GM12878 (cell line): ENCODE data around the gene RINL. TPM values are rescaled to one million over a fixed set of nuclear protein-coding genes. Genes with fewer than 3 reads are reported as not detected.
A peak's percentile ranks its signal among the peaks of the same experiment; 100 is the strongest.

ENCODE experiments used
- CREM ChIP-seq: IDR thresholded peaks from 2 replicates; pipeline ENCODE4 v1.6.1; 2014; ENCODE audit warnings: antibody characterized with exemption, low read depth
- HCFC1 ChIP-seq: fragments of 150-350 bp; IDR thresholded peaks from 2 replicates; pipeline ENCODE4 v1.6.1; 2014; ENCODE audit warnings: low read length
- JUNB ChIP-seq: IDR thresholded peaks from 2 replicates; pipeline ENCODE4 v1.6.1; 2016; ENCODE audit warnings: antibody characterized with exemption, mild to moderate bottlenecking
- NFYA ChIP-seq: IDR thresholded peaks from 2 replicates; pipeline ENCODE4 v1.6.1; 2011; ENCODE audit warnings: low read depth, mild to moderate bottlenecking, low read length, improper control_type of control experiment, borderline replicate concordance
- NR2C2 ChIP-seq: IDR thresholded peaks from 2 replicates; pipeline ENCODE4 v1.6.1; 2011; ENCODE audit warnings: borderline replicate concordance, low read depth; ENCODE audit not compliant: control insufficient read depth, insufficient read length
- POLR2AphosphoS2 ChIP-seq: IDR thresholded peaks from 2 replicates; pipeline ENCODE4 v1.6.1; 2011; ENCODE audit warnings: low read depth, mild to moderate bottlenecking, low read length, improper control_type of control experiment, moderate library complexity
- POU2F2 ChIP-seq: IDR thresholded peaks from 3 replicates; pipeline ENCODE4 v1.6.1; 2011; ENCODE audit warnings: low read depth, mild to moderate bottlenecking, low read length, borderline replicate concordance
- SP1 ChIP-seq: IDR thresholded peaks from one replicate; pipeline ENCODE4 v1.6.1; 2011; ENCODE audit warnings: low read depth, low read length
- SPI1 ChIP-seq: IDR thresholded peaks from 2 replicates; pipeline ENCODE4 v1.6.1; 2011; ENCODE audit warnings: low read depth, mild to moderate bottlenecking, low read length, moderate library complexity, borderline replicate concordance; ENCODE audit not compliant: insufficient read depth
- SREBF1 ChIP-seq: IDR thresholded peaks from 2 replicates; pipeline ENCODE4 v1.6.1; 2012; ENCODE audit warnings: mild to moderate bottlenecking, low read length
- STAT1 ChIP-seq: fragments of 450-650 bp; conservative IDR thresholded peaks from 2 replicates; pipeline ENCODE4 v1.6.1; 2014; ENCODE audit warnings: antibody characterized with exemption, mild to moderate bottlenecking
- STAT3 ChIP-seq: IDR thresholded peaks from 2 replicates; pipeline ENCODE4 v1.6.1; 2011; ENCODE audit warnings: low read depth, low read length, improper control_type of control experiment
- ZNF622 ChIP-seq: fragments of 450-650 bp; IDR thresholded peaks from 2 replicates; pipeline ENCODE4 v1.6.1; 2017; ENCODE audit warnings: mild to moderate bottlenecking, inconsistent platforms
- ZSCAN29 ChIP-seq: fragments of 450-650 bp; IDR thresholded peaks from 2 replicates; pipeline ENCODE4 v1.6.1; 2017; ENCODE audit warnings: mild to moderate bottlenecking, moderate library complexity
- polyA plus RNA-seq, 11 experiments: library from polyadenylated mRNA; depleted of rRNA in 4 of 11; unstranded in 6 of 11; stranded (reverse) in 5 of 11; fragments of >200 nt; fragmentation: Nextera tagmentation in 4 of 11; fragmentation: Illumina TruSeq in 1 of 11; extraction: Ambion mirVana in 4 of 11; extraction: Trizol in 1 of 11; gene quantifications; 1 replicate in 1 of 11; 2 replicates in 10 of 11; pipeline versions ENCODE4 v1.2.1 to v1.2.3, GENCODE V29; 2011 to 2016; ENCODE audit warnings: inconsistent platforms in 2 of 11, missing spikeins in 2 of 11, low read depth in 1 of 11
- total RNA-seq, 4 experiments: library from RNA; depleted of rRNA in 3 of 4; stranded (reverse); fragments of >200 nt in 3 of 4; fragmentation: Illumina TruSeq in 1 of 4; extraction: Trizol in 1 of 4; gene quantifications; 2 replicates each; pipeline versions ENCODE4 v1.2.1 to v1.2.3, GENCODE V29; 2013 to 2021
- TF ChIP-seq, protein P1 (sequence below): IDR thresholded peaks from 2 replicates; pipeline ENCODE4 v1.6.1; 2011; ENCODE audit warnings: mild to moderate bottlenecking, low read depth, low read length, moderate library complexity; ENCODE audit not compliant: insufficient replicate concordance
- TF ChIP-seq, protein P2 (sequence below), 3 experiments: IDR thresholded peaks in 2 of 3; conservative IDR thresholded peaks in 1 of 3; 2 replicates each; pipeline ENCODE4 v1.5.1; 2011; ENCODE audit warnings: low read depth in 3 of 3, low read length in 3 of 3, mild to moderate bottlenecking in 3 of 3, control low read depth in 2 of 3, moderate library complexity in 2 of 3, inconsistent platforms in 1 of 3, mixed read lengths in 1 of 3; ENCODE audit not compliant: control insufficient read depth in 2 of 3, insufficient read depth in 1 of 3; ENCODE audit errors: extremely low read depth in 1 of 3
- TF ChIP-seq, protein P3 (sequence below): fragments of 150-350 bp; IDR thresholded peaks from 2 replicates; pipeline ENCODE4 v1.6.1; 2014; ENCODE audit warnings: mild to moderate bottlenecking, low read depth, low read length
- TF ChIP-seq, protein P4 (sequence below): fragments of 450-650 bp; formaldehyde crosslinking; IDR thresholded peaks from 2 replicates; pipeline ENCODE4 v1.5.0; 2022; ENCODE audit warnings: mild to moderate bottlenecking, missing genetic modification characterization
- TF ChIP-seq, protein P5 (sequence below): fragments of 450-650 bp; IDR thresholded peaks from 2 replicates; pipeline ENCODE4 v1.6.1; 2014; ENCODE audit warnings: mild to moderate bottlenecking

Gene RINL
- total and polyA plus RNA-seq, 10 of the 15 experiments (the other 5 are each of a cell fraction or from before 2014, with no cell fraction given) = 14.5 to 64.2 (median 47.6) TPM

DNA sequence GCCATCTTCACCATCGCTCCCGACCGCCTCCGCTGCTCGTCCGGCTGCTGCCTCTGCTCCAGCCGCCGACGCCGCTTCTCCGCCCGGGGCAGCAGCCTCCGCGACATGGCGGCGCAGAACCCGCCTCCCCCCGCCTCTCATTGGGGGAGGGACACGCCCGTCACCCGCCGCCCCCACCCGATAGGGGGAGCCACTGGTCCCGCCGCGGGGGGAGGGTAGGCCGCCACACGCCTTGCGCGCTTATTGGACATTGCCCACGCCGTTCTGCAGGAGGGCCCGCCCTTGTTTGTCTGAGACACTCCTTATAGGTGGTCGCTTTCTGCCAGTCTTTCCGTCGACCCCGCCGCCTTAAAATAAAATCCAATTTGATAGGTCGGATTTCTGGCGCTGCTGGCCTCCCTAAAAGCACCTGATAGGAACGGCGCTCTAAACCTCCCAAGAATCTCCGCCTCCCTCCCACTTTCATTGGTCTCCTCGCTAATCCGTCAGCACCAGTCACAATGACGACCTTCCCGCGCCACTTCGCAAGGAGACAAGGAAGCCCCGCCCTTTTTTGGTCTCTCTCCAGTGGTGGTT, 28.1 kb downstream of the RINL start, which contains the start of gene HNRNPL (continued):
- TF ChIP-seq, protein P1, sequence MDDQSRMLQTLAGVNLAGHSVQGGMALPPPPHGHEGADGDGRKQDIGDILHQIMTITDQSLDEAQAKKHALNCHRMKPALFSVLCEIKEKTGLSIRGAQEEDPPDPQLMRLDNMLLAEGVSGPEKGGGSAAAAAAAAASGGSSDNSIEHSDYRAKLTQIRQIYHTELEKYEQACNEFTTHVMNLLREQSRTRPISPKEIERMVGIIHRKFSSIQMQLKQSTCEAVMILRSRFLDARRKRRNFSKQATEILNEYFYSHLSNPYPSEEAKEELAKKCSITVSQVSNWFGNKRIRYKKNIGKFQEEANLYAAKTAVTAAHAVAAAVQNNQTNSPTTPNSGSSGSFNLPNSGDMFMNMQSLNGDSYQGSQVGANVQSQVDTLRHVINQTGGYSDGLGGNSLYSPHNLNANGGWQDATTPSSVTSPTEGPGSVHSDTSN = peak; percentile 96
- TF ChIP-seq POU2F2 (peak; percentile 75; the same call in 1 of the 3 replicates), ZSCAN29 (no peak), CREM (peak; percentile 94), STAT1 (peak; percentile 74; the same call in 1 of the 2 replicates), STAT3 (no peak), HCFC1 (no peak; the same call in 1 of the 2 replicates), NR2C2 (no peak), SREBF1 (no peak; the same call in 1 of the 2 replicates), ZNF622 (no peak), SPI1 (no peak), JUNB (no peak), NFYA (peak; percentile 66), SP1 (peak; percentile 96), POLR2AphosphoS2 (peak; percentile 87; the same call in 1 of the 2 replicates)
- TF ChIP-seq, protein P2, sequence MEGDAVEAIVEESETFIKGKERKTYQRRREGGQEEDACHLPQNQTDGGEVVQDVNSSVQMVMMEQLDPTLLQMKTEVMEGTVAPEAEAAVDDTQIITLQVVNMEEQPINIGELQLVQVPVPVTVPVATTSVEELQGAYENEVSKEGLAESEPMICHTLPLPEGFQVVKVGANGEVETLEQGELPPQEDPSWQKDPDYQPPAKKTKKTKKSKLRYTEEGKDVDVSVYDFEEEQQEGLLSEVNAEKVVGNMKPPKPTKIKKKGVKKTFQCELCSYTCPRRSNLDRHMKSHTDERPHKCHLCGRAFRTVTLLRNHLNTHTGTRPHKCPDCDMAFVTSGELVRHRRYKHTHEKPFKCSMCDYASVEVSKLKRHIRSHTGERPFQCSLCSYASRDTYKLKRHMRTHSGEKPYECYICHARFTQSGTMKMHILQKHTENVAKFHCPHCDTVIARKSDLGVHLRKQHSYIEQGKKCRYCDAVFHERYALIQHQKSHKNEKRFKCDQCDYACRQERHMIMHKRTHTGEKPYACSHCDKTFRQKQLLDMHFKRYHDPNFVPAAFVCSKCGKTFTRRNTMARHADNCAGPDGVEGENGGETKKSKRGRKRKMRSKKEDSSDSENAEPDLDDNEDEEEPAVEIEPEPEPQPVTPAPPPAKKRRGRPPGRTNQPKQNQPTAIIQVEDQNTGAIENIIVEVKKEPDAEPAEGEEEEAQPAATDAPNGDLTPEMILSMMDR (IDR thresholded peaks at IDR 0.05 in 2 of 3, conservative IDR thresholded peaks at IDR 0.05 in 1 of 3; ENCODE audit: control insufficient read depth in 2 of 3, extremely low read depth in 1 of 3, insufficient read depth in 1 of 3, low read depth in 3 of 3, low read length in 3 of 3) = peak; percentile 28 to 42 (median 33); a peak in 4 of 6 replicates
- TF ChIP-seq, protein P3, sequence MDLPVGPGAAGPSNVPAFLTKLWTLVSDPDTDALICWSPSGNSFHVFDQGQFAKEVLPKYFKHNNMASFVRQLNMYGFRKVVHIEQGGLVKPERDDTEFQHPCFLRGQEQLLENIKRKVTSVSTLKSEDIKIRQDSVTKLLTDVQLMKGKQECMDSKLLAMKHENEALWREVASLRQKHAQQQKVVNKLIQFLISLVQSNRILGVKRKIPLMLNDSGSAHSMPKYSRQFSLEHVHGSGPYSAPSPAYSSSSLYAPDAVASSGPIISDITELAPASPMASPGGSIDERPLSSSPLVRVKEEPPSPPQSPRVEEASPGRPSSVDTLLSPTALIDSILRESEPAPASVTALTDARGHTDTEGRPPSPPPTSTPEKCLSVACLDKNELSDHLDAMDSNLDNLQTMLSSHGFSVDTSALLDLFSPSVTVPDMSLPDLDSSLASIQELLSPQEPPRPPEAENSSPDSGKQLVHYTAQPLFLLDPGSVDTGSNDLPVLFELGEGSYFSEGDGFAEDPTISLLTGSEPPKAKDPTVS = 0 out of 2 replicates have a peak, but pooled peaks have one; percentile 21
- TF ChIP-seq, protein P4, sequence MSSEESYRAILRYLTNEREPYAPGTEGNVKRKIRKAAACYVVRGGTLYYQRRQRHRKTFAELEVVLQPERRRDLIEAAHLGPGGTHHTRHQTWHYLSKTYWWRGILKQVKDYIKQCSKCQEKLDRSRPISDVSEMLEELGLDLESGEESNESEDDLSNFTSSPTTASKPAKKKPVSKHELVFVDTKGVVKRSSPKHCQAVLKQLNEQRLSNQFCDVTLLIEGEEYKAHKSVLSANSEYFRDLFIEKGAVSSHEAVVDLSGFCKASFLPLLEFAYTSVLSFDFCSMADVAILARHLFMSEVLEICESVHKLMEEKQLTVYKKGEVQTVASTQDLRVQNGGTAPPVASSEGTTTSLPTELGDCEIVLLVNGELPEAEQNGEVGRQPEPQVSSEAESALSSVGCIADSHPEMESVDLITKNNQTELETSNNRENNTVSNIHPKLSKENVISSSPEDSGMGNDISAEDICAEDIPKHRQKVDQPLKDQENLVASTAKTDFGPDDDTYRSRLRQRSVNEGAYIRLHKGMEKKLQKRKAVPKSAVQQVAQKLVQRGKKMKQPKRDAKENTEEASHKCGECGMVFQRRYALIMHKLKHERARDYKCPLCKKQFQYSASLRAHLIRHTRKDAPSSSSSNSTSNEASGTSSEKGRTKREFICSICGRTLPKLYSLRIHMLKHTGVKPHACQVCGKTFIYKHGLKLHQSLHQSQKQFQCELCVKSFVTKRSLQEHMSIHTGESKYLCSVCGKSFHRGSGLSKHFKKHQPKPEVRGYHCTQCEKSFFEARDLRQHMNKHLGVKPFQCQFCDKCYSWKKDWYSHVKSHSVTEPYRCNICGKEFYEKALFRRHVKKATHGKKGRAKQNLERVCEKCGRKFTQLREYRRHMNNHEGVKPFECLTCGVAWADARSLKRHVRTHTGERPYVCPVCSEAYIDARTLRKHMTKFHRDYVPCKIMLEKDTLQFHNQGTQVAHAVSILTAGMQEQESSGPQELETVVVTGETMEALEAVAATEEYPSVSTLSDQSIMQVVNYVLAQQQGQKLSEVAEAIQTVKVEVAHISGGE (CRISPR knock-in tag) = no peak
- TF ChIP-seq, protein P5, sequence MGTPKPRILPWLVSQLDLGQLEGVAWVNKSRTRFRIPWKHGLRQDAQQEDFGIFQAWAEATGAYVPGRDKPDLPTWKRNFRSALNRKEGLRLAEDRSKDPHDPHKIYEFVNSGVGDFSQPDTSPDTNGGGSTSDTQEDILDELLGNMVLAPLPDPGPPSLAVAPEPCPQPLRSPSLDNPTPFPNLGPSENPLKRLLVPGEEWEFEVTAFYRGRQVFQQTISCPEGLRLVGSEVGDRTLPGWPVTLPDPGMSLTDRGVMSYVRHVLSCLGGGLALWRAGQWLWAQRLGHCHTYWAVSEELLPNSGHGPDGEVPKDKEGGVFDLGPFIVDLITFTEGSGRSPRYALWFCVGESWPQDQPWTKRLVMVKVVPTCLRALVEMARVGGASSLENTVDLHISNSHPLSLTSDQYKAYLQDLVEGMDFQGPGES = peak; percentile 99
